ENCODE data around the gene CCDC9B.

CCDC9B gene

GRCh38 chr15:40386480-40386879 lies 45.7 kb upstream of the CCDC9B start:
- no peaks in the 10 kb centered on the region for H3F3A ChIP-seq (ENCODE audit: control insufficient read depth, insufficient read depth)
- H3K27me3 ChIP-seq (ENCODE audit: control insufficient read depth, low read length), result no peaks in the 10 kb centered on the region
- no peaks in the 10 kb centered on the region for H3K9me2 ChIP-seq (replicated peaks; ENCODE audit: control insufficient read depth, low read length)
- no peak overlapping the region for H3K4me3 ChIP-seq (ENCODE audit: low read length)
- no peak for TF ChIP-seq EZH2phosphoT487 (IDR thresholded peaks at IDR 0.05; ENCODE audit: borderline replicate concordance, low read length)
- H3K9me3 ChIP-seq (ENCODE audit: control insufficient read depth, insufficient read depth, low read length), result no peaks in the 10 kb centered on the region
- no peak overlapping the region for H3K27ac ChIP-seq (ENCODE audit: low read depth, low read length)
- H3K4me2 ChIP-seq (ENCODE audit: low read length), result no peak overlapping the region
- no peaks in the 10 kb centered on the region for H4K20me1 ChIP-seq (ENCODE audit: control insufficient read depth, insufficient read depth, low read depth, low read length)
- H3K4me1 ChIP-seq (ENCODE audit: control insufficient read depth, low read length), result peaks cover 19% of the 10 kb centered on the region
- peaks cover 36% of the 10 kb centered on the region for H3K79me2 ChIP-seq (ENCODE audit: control insufficient read depth, low read length)
- peaks cover 79% of the 10 kb centered on the region for H3K36me3 ChIP-seq (ENCODE audit: control insufficient read depth, low read length)

GRCh38 chr15:40382580-40383456 lies 42.1 kb upstream of the CCDC9B start, which contains the start of gene KNSTRN:
Gene KNSTRN, plus strand, starts transcription at chr15:40382721. Its CDS starts 115 bp downstream, at chr15:40382836.
- H3K36me3 ChIP-seq (ENCODE audit: control insufficient read depth, low read length), result peaks cover 45% of the 10 kb centered on the region
- no peaks in the 10 kb centered on the region for H3K9me2 ChIP-seq (replicated peaks; ENCODE audit: control insufficient read depth, low read length)
- no peaks in the 10 kb centered on the region for H4K20me1 ChIP-seq (ENCODE audit: control insufficient read depth, insufficient read depth, low read depth, low read length)
- peaks cover 36% of the 10 kb centered on the region for H3K79me2 ChIP-seq (ENCODE audit: control insufficient read depth, low read length)
- no peaks in the 10 kb centered on the region for H3K9me3 ChIP-seq (ENCODE audit: control insufficient read depth, insufficient read depth, low read length)
- TF ChIP-seq CTCF (IDR thresholded peaks at IDR 0.05; ENCODE audit: low read depth, low read length, poor library complexity, severe bottlenecking) (no peak), EZH2phosphoT487 (IDR thresholded peaks at IDR 0.05; ENCODE audit: borderline replicate concordance, low read length) (no peak)
- peak within 1 kb of the TSS; percentile 39 for H3K27ac ChIP-seq (ENCODE audit: low read depth, low read length)
- H3K4me3 ChIP-seq (ENCODE audit: low read length), result peak within 1 kb of the TSS; percentile 93
- no peaks in the 10 kb centered on the region for H3F3A ChIP-seq (ENCODE audit: control insufficient read depth, insufficient read depth)
- peaks cover 19% of the 10 kb centered on the region for H3K4me1 ChIP-seq (ENCODE audit: control insufficient read depth, low read length)
- H3K27me3 ChIP-seq (ENCODE audit: control insufficient read depth, low read length), result no peaks in the 10 kb centered on the region
- H3K4me2 ChIP-seq (ENCODE audit: low read length), result peak within 1 kb of the TSS; percentile 93

GRCh38 chr15:40381818-40382529 lies 41.2 kb upstream of the CCDC9B start:
- H3K36me3 ChIP-seq (ENCODE audit: control insufficient read depth, low read length), result peaks cover 36% of the 10 kb centered on the region
- TF ChIP-seq CTCF (IDR thresholded peaks at IDR 0.05; ENCODE audit: low read depth, low read length, poor library complexity, severe bottlenecking) (no peak), EZH2phosphoT487 (IDR thresholded peaks at IDR 0.05; ENCODE audit: borderline replicate concordance, low read length) (no peak)
- peaks cover 19% of the 10 kb centered on the region for H3K4me1 ChIP-seq (ENCODE audit: control insufficient read depth, low read length)
- no peaks in the 10 kb centered on the region for H3K9me2 ChIP-seq (replicated peaks; ENCODE audit: control insufficient read depth, low read length)
- H3K4me3 ChIP-seq (ENCODE audit: low read length), result no peak overlapping the region
- H3F3A ChIP-seq (ENCODE audit: control insufficient read depth, insufficient read depth), result no peaks in the 10 kb centered on the region
- peaks cover 36% of the 10 kb centered on the region for H3K79me2 ChIP-seq (ENCODE audit: control insufficient read depth, low read length)
- H3K27ac ChIP-seq (ENCODE audit: low read depth, low read length), result no peak overlapping the region
- no peaks in the 10 kb centered on the region for H3K27me3 ChIP-seq (ENCODE audit: control insufficient read depth, low read length)
- no peaks in the 10 kb centered on the region for H4K20me1 ChIP-seq (ENCODE audit: control insufficient read depth, insufficient read depth, low read depth, low read length)
- no peaks in the 10 kb centered on the region for H3K9me3 ChIP-seq (ENCODE audit: control insufficient read depth, insufficient read depth, low read length)
- H3K4me2 ChIP-seq (ENCODE audit: low read length), result 0 out of 2 replicates have a peak overlapping the region, but pooled peaks have one; percentile 93
